NCI-H2081 treated with DMSO at 0.1 percent for 48 hours (cell line): ENCODE measurements around the gene CEPT1.
"Not testable (repeated sequence)": the region's sequence is repeated elsewhere in the genome, so short reads cannot be mapped to it uniquely, and the experiment has no call there.

Experiments
- DNase-seq: peaks from one replicate; lab custom pipeline; 2025; lab: John Stamatoyannopoulos, UW

The CEPT1 gene

GRCh38 chr1:111211921-111212320 is 71.9 kb downstream of the CEPT1 start:
- DNase-seq, result no peak

GRCh38 chr1:111212634-111213335 is 72.8 kb downstream of the CEPT1 start:
- DNase-seq, result no peak

GRCh38 chr1:111213412-111213811 is 73.4 kb downstream of the CEPT1 start:
- DNase-seq, result no peak

GRCh38 chr1:111214074-111214801 is 74.2 kb downstream of the CEPT1 start:
- no peak for DNase-seq

GRCh38 chr1:111214884-111215283 is 74.9 kb downstream of the CEPT1 start:
- DNase-seq, result no peak

GRCh38 chr1:111215285-111215684 is 75.3 kb downstream of the CEPT1 start:
- DNase-seq, result not testable (repeated sequence)

GRCh38 chr1:111216751-111217150 is 76.7 kb downstream of the CEPT1 start:
- DNase-seq, result no peak

- no peak for DNase-seq
Observed at GRCh38 chr1:111217183-111217910, 77.3 kb downstream of the CEPT1 start.

GRCh38 chr1:111218701-111219556 is 78.9 kb downstream of the CEPT1 start:
- DNase-seq, result no peak

- no peak for DNase-seq
Observed at GRCh38 chr1:111219557-111220286, 79.7 kb downstream of the CEPT1 start.

GRCh38 chr1:111220302-111220890 is 80.4 kb downstream of the CEPT1 start:
- no peak for DNase-seq

GRCh38 chr1:111221276-111221632 is 81.2 kb downstream of the CEPT1 start:
- DNase-seq, result no peak

- no peak for DNase-seq
Observed at GRCh38 chr1:111221633-111222291, 81.7 kb downstream of the CEPT1 start.

- no peak for DNase-seq
Observed at GRCh38 chr1:111222308-111223125, 82.5 kb downstream of the CEPT1 start.

GRCh38 chr1:111223126-111223685 is 83.2 kb downstream of the CEPT1 start:
- no peak for DNase-seq

GRCh38 chr1:111225091-111225490 is 85.1 kb downstream of the CEPT1 start:
- DNase-seq, result no peak

GRCh38 chr1:111225717-111226400 is 85.8 kb downstream of the CEPT1 start:
- no peak for DNase-seq

GRCh38 chr1:111227434-111227833 is 87.4 kb downstream of the CEPT1 start, which contains the start of gene CHI3L2:
CHI3L2 (plus strand) TSS chr1:111227713; CDS start chr1:111227730, 17 bp downstream.
- DNase-seq, result no peak
